ENCODE data around the gene RAB8B.

- TF ChIP-seq POLR2A (IDR thresholded peaks at IDR 0.05; ENCODE audit: extremely low read depth, insufficient read length), result no peak
- TF ChIP-seq CTCF (IDR thresholded peaks at IDR 0.05; ENCODE audit: low read depth, low read length), result no peak
- TF ChIP-seq MYC (IDR thresholded peaks at IDR 0.05; ENCODE audit: low read depth, low read length), result no peak
Measured at GRCh38 chr15:63308491-63308890, 119.1 kb downstream of the RAB8B start.

Measured in NB4 (cell line).